Ecto neural progenitor cell (in vitro differentiated cells): ENCODE data around the gene VWCE.
A peak's percentile ranks its signal among the peaks of the same experiment; 100 is the strongest.

Experiments
- DNase-seq: peaks from one replicate; pipeline ENCODE4 v3.0.0-alpha.2; 2018; ENCODE audit warnings: low spot score

VWCE gene, protein sequence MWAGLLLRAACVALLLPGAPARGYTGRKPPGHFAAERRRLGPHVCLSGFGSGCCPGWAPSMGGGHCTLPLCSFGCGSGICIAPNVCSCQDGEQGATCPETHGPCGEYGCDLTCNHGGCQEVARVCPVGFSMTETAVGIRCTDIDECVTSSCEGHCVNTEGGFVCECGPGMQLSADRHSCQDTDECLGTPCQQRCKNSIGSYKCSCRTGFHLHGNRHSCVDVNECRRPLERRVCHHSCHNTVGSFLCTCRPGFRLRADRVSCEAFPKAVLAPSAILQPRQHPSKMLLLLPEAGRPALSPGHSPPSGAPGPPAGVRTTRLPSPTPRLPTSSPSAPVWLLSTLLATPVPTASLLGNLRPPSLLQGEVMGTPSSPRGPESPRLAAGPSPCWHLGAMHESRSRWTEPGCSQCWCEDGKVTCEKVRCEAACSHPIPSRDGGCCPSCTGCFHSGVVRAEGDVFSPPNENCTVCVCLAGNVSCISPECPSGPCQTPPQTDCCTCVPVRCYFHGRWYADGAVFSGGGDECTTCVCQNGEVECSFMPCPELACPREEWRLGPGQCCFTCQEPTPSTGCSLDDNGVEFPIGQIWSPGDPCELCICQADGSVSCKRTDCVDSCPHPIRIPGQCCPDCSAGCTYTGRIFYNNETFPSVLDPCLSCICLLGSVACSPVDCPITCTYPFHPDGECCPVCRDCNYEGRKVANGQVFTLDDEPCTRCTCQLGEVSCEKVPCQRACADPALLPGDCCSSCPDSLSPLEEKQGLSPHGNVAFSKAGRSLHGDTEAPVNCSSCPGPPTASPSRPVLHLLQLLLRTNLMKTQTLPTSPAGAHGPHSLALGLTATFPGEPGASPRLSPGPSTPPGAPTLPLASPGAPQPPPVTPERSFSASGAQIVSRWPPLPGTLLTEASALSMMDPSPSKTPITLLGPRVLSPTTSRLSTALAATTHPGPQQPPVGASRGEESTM

DNA sequence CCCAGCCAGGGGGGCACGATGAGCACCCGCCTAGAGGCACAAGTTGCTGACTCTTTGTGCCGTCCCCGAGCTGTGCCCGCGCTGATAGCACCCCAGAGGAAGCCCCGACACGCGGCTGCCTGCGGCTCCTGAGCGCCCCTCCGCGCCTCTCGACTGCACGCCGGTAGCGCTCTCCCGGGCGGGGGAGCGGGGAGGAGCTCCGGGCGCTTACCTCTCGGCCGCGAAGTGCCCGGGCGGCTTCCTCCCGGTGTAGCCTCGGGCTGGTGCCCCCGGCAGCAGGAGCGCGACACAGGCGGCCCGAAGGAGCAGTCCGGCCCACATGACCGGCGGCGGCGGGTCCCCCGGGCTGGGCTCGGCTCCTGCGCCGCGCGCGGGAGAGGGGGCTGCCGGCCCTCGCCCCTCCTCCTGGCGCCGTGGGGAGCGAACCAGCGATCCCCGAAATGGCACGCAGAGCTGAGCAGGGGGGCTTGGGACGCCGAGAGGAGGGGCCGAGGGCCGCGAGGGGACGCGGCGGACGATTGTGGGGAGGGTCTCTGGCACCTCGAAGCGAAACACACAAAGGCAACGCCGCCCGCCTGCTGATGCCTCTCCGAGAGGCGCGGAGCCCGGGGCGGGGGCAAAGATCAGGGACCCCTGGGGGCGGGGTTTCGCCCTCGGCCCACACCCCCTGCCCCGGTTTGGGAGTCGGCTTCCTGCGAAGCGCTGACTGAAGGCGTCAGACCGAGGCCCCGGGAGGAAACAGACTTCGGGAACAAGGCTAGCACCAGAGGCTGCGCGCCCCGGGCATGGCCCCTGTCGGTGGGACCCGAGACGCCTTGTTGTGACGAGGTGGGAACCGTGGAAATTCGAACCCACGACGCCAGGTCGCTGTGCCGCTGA lies at the start of gene VWCE:
Gene VWCE, minus strand, starts transcription at position 600 of the 879 bp plus-strand sequence. Its CDS starts 279 bp downstream, at position 321.
- peak; percentile 86 for DNase-seq

DNA sequence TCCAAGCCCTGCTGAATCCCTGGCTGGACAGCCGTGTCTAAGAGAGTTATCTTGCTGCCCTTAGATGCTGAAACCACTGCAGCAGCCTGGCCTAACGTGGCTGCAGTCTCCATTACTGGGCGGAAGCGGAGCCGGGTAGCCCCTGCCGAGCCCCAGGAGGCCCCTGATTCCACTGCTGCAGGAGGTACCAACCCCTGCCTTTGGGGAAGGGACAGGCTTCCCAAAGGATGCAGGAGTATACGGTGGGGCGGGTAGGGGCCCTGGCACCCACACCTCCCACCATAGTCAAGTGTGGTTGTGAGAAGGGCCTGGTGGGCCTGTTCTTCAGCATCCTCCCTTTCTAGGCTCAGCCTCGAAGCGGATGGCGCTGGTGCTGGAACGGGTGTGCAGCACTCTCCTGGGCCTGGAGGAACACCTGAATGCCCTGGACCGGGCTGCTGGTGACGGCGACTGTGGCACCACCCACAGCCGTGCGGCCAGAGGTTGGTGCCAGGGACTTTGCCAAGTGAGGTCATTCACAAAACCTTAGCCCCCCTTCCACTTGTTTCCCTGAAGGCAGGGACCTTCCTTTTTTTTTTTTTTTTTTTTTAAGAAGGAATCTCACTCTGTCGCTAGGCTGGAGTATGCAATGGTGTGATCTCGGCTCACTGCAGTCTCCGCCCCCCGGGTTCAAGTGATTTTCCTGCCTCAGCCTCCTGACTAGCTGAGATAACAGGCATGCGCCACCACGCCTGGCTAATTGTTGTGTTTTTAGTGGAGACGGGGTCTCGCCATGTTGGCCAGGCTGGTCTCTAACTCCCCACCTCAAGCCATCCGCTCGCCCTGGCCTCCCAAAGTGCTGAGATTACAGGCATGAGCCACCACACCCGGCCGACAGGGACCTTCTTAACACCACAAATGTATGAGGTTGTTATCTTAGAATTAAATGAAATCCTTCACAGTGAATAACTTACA lies 49.0 kb upstream of the VWCE start:
- no peak for DNase-seq

DNA sequence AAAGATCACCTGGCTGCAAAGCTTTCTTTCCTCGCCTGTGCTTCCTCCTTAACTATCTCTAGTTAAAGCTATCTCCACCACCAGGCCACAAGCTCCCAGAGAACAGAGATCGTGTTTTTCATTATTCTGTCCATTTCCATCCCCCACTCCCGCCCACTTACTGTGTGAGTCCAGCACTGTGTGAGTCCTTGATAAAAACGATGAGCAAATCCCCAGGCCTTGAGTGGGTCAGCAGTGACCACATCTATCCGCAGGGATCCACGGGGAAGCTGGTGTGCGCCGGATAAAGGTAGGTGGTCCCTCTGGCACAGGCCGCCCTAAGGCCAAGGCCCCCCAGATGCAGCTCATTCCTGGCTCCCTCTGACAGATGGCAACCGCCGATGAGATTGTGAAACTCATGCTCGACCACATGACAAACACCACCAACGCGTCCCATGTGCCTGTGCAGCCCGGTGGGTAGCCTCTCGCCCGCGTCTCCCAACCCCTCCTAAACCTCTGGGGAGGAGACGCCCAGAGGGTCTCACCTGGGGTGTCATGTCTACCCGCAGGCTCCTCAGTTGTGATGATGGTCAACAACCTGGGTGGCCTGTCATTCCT lies 47.2 kb upstream of the VWCE start:
- no peak for DNase-seq

DNA sequence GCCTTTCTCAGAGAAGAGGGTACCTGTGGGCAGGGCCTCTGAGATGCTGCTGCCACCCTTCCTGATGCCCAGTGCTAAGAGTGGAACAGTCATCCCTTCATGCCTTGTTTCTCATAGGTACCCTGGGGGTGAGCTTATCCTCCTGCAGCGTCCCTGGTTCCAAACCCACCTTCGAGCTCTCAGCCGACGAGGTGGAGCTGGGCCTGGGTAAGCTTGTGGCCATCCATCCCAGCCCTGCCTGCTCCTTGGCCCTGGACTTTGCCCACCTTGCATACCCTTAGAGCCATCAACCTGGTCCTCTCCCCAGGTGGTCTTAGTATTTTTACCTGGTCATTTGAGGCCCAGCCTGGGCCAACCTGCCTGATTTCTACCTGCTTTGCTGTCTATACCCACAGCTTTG lies 46.6 kb upstream of the VWCE start:
- no peak for DNase-seq

DNA sequence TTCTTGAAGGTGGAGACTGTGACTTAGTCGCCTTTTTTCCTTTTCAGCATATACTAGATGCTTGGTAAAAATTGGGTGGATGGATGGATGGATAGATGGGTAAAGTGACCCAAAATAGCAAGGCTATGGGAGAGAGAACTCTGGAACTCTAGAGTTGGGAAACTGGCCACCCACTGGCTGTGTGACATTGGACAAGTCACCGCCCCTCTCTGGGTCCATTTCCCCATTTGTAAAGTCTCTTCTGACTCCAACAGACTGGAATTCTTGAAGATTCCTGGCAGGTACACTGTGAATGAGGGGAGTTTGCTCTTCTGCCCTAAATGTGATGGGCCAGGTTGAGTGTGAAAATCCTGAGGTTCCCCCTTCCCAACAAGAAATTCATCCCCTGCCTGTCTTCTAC lies 45.9 kb upstream of the VWCE start:
- DNase-seq: no peak

DNA sequence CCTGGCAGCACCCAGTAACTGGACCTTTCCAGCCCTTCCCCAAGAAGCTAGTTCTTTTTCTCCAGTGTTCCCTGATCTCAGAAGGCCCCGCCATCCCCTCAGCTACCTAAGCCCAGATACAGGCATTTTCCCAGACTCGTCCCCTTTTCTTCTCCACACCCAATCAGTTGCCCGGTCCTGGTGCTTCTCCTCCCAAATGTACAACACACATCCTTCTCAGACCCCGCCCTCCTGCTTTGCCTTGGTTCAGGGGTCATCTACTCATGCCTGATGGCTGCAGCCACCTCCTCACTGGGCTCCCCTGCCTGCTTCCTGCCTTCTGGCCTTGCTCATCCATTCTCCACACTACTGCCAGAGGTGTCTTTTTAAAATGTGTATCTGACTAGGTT lies 44.4 kb upstream of the VWCE start:
- no peak for DNase-seq

DNA sequence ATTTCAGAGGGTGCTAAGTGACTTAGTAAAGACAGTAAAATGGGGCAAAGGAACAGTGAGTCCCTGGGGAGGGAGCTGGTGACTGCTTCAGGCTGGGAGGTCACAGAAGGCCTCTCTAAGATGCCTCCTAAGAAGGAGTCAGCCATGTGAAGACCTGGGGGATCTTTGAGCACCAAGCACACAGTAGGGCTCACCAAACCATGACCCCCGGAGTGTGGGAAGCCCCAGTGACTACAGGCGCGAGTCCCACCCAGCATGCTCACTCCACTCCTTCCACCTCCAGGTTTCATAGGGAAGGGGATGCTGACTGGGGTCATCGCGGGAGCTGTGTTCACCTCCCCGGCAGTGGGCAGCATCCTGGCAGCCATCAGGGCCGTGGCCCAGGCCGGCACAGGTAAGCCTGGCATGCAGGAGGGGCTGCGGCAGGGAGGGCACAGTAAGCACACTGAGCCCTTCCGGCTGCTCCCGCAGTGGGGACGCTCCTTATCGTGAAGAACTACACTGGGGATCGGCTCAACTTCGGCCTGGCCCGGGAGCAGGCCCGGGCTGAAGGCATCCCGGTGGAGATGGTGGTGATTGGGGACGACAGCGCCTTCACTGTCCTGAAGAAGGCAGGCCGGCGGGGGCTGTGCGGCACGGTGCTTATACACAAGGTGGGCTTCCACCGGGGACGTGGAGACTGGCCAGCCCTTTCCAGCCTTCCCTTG lies 43.8 kb upstream of the VWCE start:
- peak; percentile 30 for DNase-seq

DNA sequence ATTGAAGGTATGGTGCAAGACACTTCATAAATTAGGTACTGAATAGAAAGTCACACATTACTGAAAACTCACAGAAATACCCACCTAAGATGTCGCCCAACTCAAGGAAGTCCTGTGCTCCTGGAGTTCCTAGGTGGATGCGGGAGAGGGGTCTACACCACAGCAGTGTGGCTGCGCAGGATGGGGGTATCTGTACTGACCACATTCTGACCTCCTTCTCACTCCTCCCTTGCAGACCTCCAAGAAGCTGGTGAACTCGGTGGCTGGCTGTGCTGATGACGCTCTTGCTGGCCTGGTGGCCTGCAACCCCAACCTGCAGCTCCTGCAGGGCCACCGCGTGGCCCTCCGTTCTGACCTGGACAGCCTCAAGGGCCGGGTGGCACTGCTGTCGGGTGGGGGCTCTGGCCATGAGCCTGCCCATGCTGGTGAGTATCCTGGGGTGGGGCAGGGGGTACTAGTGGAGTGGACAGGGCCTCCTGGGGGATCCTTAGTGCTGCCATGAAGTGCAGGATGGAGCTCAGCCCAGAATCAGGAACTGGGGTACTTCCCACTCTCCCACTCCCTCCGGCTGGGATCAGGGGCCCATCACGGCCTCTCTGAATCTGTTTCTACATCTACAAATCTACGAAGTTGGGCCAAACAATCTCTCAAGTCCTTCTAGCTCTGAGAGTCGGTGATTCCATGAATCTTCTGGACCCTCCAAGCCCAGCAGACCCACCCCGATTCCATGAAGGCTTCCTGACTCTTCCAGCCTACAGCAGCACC lies 42.8 kb upstream of the VWCE start:
- DNase-seq: peak; percentile 34

DNA sequence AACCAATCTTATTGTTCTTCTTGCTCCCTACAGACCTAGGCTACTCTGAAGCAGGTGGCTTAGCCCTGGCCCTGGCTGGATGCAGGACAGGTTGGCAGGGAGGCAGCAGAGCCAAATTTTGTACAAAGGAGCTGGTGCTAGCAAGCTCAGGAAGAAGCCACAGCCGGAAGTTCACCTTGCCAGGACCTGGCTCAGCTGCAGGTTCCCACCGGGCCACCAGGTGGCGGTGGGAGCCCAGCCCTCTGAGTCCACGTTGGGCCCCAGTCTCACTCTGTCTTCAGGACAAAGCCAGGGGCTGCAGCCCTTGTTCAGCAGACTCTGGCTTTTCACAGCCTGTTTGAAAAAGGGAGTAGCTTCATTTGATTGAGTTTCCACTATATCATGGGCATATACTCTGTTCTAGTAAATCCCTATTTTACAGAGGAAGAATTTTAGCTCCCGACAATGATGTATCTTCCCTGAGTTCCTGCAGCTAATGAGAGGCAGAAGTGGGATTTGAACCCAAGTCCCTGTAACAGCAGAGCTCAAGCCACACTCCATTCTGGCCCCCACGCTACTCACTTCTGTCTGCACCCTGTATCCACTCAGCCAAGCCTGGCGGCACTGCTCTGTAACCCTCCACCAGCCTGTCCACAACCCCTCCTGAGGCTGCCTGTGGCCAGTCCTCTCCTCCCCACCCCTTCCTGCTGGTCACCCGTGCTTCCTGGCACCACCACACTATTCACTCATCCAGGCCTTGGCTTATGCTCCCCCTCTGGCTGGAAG lies 41.2 kb upstream of the VWCE start:
- peak; percentile 88 for DNase-seq

DNA sequence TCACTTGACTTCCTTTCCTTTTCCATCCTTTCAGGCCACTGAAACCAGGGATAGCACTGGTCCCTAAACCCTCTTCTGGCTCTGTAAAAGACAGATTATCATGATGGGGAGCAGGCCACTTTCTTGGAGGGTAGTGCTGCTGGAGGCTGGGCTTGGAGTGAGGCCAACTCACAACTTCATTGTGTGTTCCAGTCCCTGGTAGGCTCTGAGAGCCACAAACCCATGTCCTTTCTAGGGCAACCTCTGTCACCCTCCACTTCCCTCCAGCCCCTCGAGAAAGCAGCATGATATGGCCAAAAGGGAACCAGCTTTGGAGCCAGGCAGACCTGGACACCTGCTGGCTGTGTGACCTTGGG lies 40.2 kb upstream of the VWCE start:
- DNase-seq: no peak

DNA sequence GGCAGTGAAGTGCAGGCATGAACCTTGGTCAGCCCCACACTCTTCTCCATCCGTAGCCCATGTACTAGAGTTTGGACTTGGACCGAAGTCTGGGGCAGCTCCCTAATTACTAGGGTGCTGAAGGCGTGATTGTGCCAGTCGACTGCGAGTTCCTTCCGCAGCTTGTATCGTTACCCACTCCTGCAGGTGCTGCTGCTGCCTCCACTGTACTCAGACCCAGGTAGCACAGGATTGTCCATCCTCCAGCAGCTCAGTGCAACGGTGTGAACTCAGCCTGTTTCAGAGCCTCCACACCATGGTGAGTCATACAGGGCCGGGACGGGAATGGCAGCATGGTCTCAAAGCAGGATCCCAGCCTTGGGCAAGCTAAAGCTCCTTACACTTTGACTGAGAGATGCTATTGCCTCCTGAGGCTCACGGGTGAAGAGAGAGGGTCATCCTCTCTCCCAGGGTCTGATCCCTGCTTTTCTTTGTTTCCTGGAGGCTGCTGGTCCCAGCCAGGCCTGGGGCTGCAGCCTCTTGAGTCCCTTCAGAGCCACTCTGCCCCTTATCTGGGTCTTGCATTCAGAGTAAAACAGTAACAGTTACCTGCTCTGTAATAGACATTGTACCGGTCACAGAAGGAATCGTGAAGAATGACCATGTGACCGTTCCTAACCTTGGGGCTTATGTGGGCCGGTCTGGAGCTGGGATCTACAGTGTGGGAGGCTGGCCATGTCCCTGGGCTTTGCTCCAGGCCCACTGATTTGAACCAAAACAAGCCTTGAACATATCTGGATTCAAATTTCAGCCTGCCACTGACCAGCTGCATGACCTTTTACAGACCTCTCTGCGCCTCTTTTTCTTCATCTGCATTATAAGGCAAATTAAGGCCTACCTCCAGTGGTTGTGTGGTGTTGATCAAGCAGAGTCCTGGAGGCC lies 39.6 kb upstream of the VWCE start:
- peak; percentile 37 for DNase-seq

DNA sequence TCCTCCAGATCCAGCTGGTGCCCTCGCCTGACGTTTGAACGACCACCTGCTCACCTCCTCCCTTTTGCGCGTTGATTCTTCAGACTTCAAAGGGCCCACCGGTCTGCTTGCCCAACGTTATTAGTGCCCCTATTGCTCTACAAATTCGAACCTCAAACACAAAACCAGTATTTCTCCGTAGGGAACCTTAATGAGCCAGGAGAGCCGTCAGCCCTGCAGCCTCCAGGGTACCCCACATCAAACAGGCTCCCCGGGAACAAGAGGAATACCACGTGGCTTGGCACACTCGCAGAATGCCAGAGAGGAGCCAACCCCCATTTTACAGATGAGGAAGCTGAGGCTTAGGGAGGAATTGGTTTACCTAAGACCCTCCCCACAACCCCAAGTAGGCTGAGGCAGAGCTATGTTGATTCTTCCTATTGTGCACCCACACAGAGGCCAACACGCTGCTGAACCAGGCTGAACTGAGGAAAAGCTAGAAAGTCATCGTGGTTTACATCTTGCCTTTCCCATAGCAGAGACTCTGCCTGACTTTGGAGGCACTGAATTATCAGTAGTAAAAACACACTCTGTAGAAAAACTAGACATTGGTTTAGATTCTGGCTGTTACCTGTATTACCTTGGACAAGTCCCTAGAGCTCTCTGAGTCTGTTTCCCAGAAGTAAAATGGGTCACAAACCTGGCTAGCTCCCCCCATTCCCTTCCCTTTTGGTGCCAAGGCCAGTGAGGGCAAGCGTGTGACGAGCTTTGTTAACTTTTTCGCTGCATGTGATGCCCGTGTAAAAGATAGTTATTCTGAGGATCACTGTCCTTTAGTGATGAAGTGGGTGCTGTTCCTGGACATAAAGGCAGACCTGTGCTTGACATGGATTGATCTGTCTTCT lies 38.7 kb upstream of the VWCE start:
- peak; percentile 42 for DNase-seq

DNA sequence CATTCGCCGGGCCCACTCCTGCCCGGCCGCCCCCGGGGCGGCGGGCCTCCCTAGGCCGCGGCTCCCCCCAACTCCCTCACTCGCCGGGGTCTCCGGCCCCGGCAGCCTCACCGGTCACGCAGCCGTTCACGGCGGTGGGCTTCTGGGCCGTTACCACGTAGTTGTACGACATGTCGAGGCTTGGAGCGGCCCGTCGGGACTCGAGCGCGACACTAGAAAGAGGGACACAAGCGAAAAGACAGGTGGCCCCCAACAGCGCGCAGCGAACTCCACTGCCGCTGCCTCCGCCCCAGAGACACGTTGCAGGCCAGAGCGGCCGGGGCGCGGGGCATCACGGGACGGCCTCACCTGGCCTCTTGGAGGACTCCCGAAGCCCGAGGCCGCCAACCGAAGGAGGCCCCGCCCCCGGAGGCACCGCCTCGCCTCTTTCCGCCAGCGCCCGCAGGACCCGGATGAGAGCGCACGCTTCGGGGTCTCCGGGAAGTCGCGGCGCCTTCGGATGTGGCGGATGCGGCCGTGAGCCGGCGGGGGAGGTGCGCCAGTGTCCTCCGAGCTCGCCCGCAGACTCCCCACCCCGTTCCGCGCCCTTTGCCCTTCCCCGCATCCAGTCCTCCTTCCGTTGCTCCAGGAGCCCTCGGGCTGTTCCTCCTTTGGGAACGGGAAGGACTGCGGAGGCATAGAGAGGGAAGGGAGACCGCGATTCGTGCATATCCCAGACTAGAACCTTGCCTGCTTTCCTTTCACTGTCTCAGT lies 37.9 kb upstream of the VWCE start, which contains the start of the genes DDB1 and TKFC:
Gene DDB1, minus strand, starts transcription at position 309 of the 753 bp plus-strand sequence. Its CDS starts 137 bp downstream, at position 172.
Gene TKFC, plus strand, starts transcription at position 432 of the 753 bp plus-strand sequence. CDS start 1,501 bp downstream, outside the sequence.
- peak; percentile 98 for DNase-seq

DNA sequence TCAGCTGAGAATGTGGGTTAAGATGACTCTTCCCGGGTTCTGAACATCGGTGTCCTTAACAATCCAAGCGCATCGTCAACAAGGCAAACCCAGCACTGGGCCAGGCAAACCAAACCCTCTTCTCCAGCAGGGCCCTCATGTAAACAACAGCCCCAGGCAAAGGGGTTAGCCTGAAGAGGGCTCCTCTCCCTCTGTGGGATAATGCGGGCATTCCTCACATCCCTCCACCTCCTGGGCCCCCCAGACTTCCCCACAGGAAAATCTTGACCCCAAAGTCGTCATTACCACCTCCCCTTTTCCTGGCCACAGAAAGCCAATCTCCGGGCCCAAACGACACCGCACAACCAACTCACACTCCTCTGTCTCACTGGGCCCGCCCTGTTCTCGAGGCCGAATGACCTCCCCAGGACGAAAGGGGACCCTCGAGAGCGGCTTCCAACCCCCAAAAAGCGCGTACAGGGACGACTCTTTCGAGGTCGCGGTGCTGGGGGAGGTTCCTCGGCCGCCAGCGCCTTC lies 37.2 kb upstream of the VWCE start:
- no peak for DNase-seq

DNA sequence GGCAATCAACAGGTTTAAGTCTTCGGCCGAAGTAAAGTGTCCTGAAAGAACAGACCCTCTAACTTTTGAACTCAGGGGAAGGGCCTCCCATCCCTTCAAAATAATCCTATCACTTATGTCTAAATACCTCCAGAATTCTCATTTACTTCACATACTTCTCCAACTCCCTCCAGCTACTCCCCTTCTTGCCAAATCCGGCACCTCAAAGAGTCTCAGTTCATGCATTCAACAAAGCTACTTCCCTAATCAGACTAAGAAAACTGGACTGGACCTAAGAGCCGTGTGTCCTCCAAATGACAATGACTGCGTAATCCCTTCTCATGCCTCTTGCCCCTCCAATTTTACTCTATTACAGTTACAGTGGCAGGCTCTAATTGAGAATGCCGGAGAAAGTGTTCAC lies 36.5 kb upstream of the VWCE start:
- no peak for DNase-seq
